Naive thymus-derived CD4-positive, alpha-beta T cell (primary cell): ENCODE results near the gene GTF3C4. TPM values are rescaled to one million over a fixed set of nuclear protein-coding genes. Genes with fewer than 3 reads are reported as not detected.

Experiments
- ATAC-seq: fragments of 150-1000 bp; cut with Tn5 transposase; 2 replicates; pipeline ENCODE4 v1.10.0; 2021; ENCODE audit warnings: mild to moderate bottlenecking, moderate library complexity
- CTCF ChIA-PET: fragments of 350-600 bp; sonication (Branson Sonifier 250); formaldehyde crosslinking; loops from one replicate; lab custom pipeline; 2021; ENCODE audit warnings: antibody characterized with exemption; lab: Charles Lee
- POLR2A ChIA-PET: fragments of 350-600 bp; sonication (Branson Sonifier 250); formaldehyde crosslinking; loops from one replicate; lab custom pipeline; 2021; ENCODE audit warnings: antibody characterized with exemption, inconsistent platforms; lab: Charles Lee
- DNase-seq, 9 donors: peaks; one replicate each; pipeline versions ENCODE4 v3.0.0 to v3.0.0-alpha.2; 2020 to 2022; ENCODE audit warnings: mixed read lengths in 1 of 9
- H3K27ac ChIP-seq: one replicate; pipeline ENCODE4 v1.7.0; 2013; ENCODE audit warnings: mild to moderate bottlenecking, low read depth, low read length, moderate library complexity
- H3K27me3 ChIP-seq, 2 donors: one replicate each; pipeline ENCODE4 v1.7.0; 2013; ENCODE audit warnings: low read length in 2 of 2, mild to moderate bottlenecking in 2 of 2, moderate library complexity in 2 of 2; ENCODE audit not compliant: control insufficient read depth in 2 of 2, insufficient read depth in 2 of 2
- H3K36me3 ChIP-seq, 3 experiments: 1 replicate in 2 of 3; 2 replicates in 1 of 3; pipeline ENCODE4 v1.7.0; 2013; ENCODE audit warnings: low read length in 3 of 3, mild to moderate bottlenecking in 3 of 3, moderate library complexity in 1 of 3; ENCODE audit not compliant: insufficient read depth in 3 of 3, control insufficient read depth in 2 of 3
- H3K4me1 ChIP-seq, 2 donors: one replicate each; pipeline ENCODE4 v1.7.0; 2013; ENCODE audit warnings: low read length in 2 of 2, mild to moderate bottlenecking in 2 of 2, moderate library complexity in 1 of 2; ENCODE audit not compliant: control insufficient read depth in 2 of 2, insufficient read depth in 2 of 2
- H3K4me3 ChIP-seq: 2 replicates; pipeline ENCODE4 v1.7.0; 2013; ENCODE audit warnings: mild to moderate bottlenecking, low read length
- H3K9me3 ChIP-seq, 3 experiments: 1 replicate in 2 of 3; 2 replicates in 1 of 3; pipeline ENCODE4 v1.7.0; 2013; ENCODE audit warnings: low read length in 3 of 3; ENCODE audit not compliant: control insufficient read depth in 2 of 3
- H3K27ac Mint-ChIP-seq, 9 donors: one replicate each; pipeline ENCODE4 v1.8.0; 2020 to 2022; ENCODE audit warnings: mixed read lengths in 9 of 9, mild to moderate bottlenecking in 8 of 9, moderate library complexity in 5 of 9, inconsistent platforms in 2 of 9
- H3K27me3 Mint-ChIP-seq, 5 donors: one replicate each; pipeline ENCODE4 v1.8.0; 2021 to 2022; ENCODE audit warnings: mixed read lengths in 5 of 5, mild to moderate bottlenecking in 1 of 5
- H3K36me3 Mint-ChIP-seq, 5 donors: one replicate each; pipeline ENCODE4 v1.8.0; 2020 to 2022; ENCODE audit warnings: mixed read lengths in 5 of 5, mild to moderate bottlenecking in 3 of 5, inconsistent platforms in 1 of 5
- H3K4me1 Mint-ChIP-seq, 7 donors: one replicate each; pipeline ENCODE4 v1.8.0; 2020 to 2022; ENCODE audit warnings: mixed read lengths in 7 of 7, mild to moderate bottlenecking in 3 of 7, inconsistent platforms in 1 of 7
- H3K4me3 Mint-ChIP-seq, 10 donors: one replicate each; pipeline ENCODE4 v1.8.0; 2020 to 2022; ENCODE audit warnings: mild to moderate bottlenecking in 10 of 10, mixed read lengths in 10 of 10, moderate library complexity in 6 of 10, inconsistent platforms in 2 of 10
- H3K9me3 Mint-ChIP-seq, 11 donors: one replicate each; pipeline ENCODE4 v1.8.0; 2020 to 2022; ENCODE audit warnings: mixed read lengths in 11 of 11, mild to moderate bottlenecking in 4 of 11, inconsistent platforms in 1 of 11, moderate library complexity in 1 of 11
- intact Hi-C, 2 donors: fragments of 100-400 bp; cut with micrococcal nuclease; formaldehyde crosslinking; loops; one replicate each; pipeline ENCODE4 v1.15.1; 2023
- polyA plus RNA-seq, 2 donors: library from polyadenylated mRNA; unstranded; fragments of 300-500 nt; fragmentation: Illumina TruSeq; gene quantifications; one replicate each; pipeline ENCODE4 v1.2.3, GENCODE V29; 2021
- total RNA-seq, 6 experiments: library from RNA in 5 of 6; stranded (reverse) in 5 of 6; gene quantifications; 1 replicate in 5 of 6; 2 replicates in 1 of 6; pipeline ENCODE4 v1.2.3 and lab custom pipeline; 2021 to 2026

Gene GTF3C4
- total and polyA plus RNA-seq, 7 experiments from 2014 or later: 3.6 to 16.7 (median 12.8) TPM

DNA sequence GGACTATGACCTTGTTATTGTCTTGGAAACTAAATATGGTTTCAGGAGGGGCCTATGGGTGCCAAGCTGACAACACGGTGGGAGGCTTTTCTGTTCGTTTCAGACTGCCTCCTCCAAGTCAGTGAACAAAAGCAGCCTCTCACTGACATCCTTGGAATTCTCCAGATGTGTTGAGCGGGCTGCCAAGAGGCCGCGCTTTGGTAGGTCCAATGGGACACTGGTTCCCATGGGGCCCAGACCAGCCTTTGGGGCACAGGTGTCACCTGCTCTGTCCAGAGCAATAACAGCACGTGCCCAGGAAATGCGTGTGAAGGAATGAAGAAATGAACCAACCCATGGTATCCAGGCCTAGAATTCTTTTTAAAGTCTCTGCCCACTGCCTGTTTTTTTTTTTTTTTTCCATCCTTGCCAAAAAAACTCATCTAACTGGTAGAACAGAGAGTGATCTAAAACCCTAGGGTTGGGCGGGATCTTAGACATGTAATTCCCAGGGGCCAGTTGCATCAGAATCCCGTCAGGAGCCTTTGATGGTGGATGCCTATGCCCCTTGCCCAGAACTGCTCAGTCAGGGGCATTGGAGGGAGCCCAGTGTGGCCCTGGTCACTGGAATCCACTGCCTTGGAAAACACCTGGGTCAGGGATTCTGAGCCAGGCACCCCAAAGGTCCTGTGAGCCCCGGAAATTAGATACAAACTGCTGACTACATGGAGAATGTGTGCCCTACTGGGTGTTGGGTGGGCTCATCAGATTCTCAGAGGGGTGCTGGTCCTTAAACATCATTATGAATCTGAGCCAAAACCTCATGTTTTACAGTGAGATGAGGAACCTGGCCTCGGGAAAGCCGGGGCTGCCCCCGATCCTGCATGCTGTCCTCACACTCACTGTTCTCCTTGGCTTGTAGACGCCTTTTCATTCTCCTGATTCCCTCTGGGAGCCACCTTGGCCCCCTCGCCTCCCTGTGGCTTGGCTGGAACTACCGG lies 60.1 kb downstream of the GTF3C4 start:
- CTCF ChIA-PET: no interaction called here
- no peaks in the 10 kb centered on the region for H3K4me1 ChIP-seq
- Mint-ChIP-seq H3K36me3 (no peaks in the 10 kb centered on the region), H3K27ac (no peak overlapping the region), H3K9me3 (no peaks in the 10 kb centered on the region), H3K4me3 (no peak overlapping the region), H3K27me3 (peaks cover 0 to 33% (median 18%) of the 10 kb centered on the region in 5 donors), H3K4me1 (no peaks in the 10 kb centered on the region)
- H3K4me3 ChIP-seq: no peak overlapping the region
- POLR2A ChIA-PET: no interaction called here
- intact Hi-C loops: no loop called here
- H3K27me3 ChIP-seq: no peaks in the 10 kb centered on the region
- H3K27ac ChIP-seq: no peak overlapping the region
- no peak for ATAC-seq
- DNase-seq: no peak
- H3K9me3 ChIP-seq: no peaks in the 10 kb centered on the region
- no peaks in the 10 kb centered on the region for H3K36me3 ChIP-seq

GRCh38 chr9:132731230-132731629 lies 61.0 kb downstream of the GTF3C4 start:
- Mint-ChIP-seq H3K27ac (no peak overlapping the region), H3K27me3 (peaks cover 0 to 33% (median 22%) of the 10 kb centered on the region in 5 donors), H3K36me3 (no peaks in the 10 kb centered on the region), H3K4me1 (no peaks in the 10 kb centered on the region), H3K9me3 (no peaks in the 10 kb centered on the region), H3K4me3 (no peak overlapping the region)
- ATAC-seq (no peak), DNase-seq (no peak)
- no peaks in the 10 kb centered on the region for H3K9me3 ChIP-seq
- H3K4me3 ChIP-seq: no peak overlapping the region
- H3K27ac ChIP-seq: no peak overlapping the region
- no peaks in the 10 kb centered on the region for H3K27me3 ChIP-seq
- no peaks in the 10 kb centered on the region for H3K4me1 ChIP-seq
- ChIA-PET CTCF (no interaction called here), POLR2A (interaction anchor here (0.7 kb wide), 1 partner anchor 391 kb away, joined by 3 read pairs; no protein-coding TSS in a partner anchor)
- no peaks in the 10 kb centered on the region for H3K36me3 ChIP-seq
- intact Hi-C loops: no loop called here

DNA sequence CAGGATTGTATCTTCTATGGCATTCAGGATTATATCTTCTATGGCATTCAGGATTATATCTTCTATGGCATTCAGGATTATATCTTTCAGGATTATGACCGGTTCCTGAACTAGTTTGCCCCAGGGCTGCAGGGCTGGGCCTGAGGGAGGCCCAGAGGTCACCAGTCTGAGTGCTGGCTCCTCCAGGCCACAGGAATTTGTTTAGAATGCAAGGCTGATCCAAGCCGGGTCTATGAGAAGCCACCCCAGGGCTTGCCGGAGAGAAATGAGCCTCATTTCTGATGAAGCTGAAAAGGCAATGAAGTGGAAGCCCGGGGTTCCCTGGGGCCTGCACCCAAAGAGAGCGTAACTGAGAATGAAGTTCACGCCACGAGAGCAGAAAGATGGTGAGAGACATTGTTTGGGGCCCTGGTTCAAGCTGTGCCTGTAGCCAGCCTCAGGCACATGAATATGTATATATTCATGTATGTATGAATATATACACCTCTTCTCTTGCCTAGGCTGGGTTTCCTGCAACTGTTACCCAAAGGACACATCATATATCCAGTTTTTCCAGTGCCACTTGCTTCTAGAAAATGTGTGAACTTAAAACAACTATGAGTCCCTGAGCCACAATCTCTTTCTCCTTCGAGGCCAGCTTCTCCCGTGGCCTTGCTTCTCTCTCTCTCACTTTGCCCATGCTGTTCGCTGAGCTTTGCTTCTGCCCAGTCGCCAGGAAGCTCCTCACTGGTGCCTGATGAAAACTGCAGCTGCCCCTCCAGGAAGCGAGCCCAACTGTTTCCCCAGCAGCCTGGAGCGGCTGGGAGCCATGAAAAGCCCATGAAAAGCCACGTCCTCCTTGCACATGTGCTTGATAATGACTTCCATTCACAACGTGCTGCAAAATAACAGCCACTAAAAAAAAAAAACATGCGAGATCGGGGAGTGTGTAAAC lies 62.3 kb downstream of the GTF3C4 start:
- POLR2A ChIA-PET: no interaction called here
- H3K27me3 Mint-ChIP-seq: peaks cover 0 to 27% (median 24%) of the 10 kb centered on the region in 5 donors
- H3K4me3 ChIP-seq: no peak overlapping the region

DNA sequence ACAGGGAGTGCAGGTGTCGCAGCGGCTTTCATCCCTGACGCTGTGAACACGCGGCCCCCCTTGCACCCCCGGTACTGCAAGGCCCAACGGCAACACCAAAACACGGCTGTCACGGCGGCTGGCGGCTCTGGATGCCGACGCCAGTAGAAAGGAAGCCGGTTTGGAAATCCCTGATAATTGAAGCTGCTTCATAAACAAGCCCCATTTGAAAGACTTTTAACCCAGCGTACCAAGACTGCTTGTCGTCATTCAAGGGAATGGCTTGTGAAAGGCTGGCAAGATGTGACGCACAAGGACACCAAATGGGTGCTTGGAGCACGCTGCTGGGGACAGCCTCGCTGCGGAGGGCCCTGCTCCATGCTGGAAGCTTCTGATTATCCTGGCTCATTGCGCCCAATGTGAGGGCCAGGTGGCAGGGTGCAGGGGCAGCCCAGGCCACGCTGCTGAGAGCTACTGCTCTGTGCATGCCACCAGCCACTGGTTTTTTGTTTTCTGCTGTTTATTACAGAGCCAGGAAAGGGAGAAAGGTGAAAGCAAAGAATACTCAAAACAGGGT lies 63.1 kb downstream of the GTF3C4 start:
- Histone ChIP-seq H3K27ac (no peak overlapping the region), H3K4me1 (no peaks in the 10 kb centered on the region), H3K4me3 (no peak overlapping the region), H3K9me3 (no peaks in the 10 kb centered on the region), H3K27me3 (no peaks in the 10 kb centered on the region), H3K36me3 (no peaks in the 10 kb centered on the region)
- DNase-seq (no peak), ATAC-seq (no peak)
- H3K4me3 Mint-ChIP-seq: no peak overlapping the region
- CTCF ChIA-PET: no interaction called here
- no peaks in the 10 kb centered on the region for H3K4me1 Mint-ChIP-seq
- no peaks in the 10 kb centered on the region for H3K9me3 Mint-ChIP-seq
- POLR2A ChIA-PET: no interaction called here
- H3K27ac Mint-ChIP-seq: no peak overlapping the region
- intact Hi-C loops: no loop called here
- H3K27me3 Mint-ChIP-seq: peaks cover 0 to 25% (median 19%) of the 10 kb centered on the region in 5 donors
- no peaks in the 10 kb centered on the region for H3K36me3 Mint-ChIP-seq

More for the DNA sequence above, 62.3 kb downstream of the GTF3C4 start:
- DNase-seq: no peak
- H3K27ac ChIP-seq: no peak overlapping the region
- intact Hi-C loops: no loop called here
- CTCF ChIA-PET: no interaction called here
- H3K4me1 Mint-ChIP-seq: no peaks in the 10 kb centered on the region
- no peaks in the 10 kb centered on the region for H3K4me1 ChIP-seq
- no peak overlapping the region for H3K4me3 Mint-ChIP-seq
- no peak overlapping the region for H3K27ac Mint-ChIP-seq
- no peaks in the 10 kb centered on the region for H3K9me3 ChIP-seq
- no peaks in the 10 kb centered on the region for H3K9me3 Mint-ChIP-seq
- no peaks in the 10 kb centered on the region for H3K36me3 ChIP-seq
- ATAC-seq: no peak
- H3K27me3 ChIP-seq: no peaks in the 10 kb centered on the region
- H3K36me3 Mint-ChIP-seq: no peaks in the 10 kb centered on the region

DNA sequence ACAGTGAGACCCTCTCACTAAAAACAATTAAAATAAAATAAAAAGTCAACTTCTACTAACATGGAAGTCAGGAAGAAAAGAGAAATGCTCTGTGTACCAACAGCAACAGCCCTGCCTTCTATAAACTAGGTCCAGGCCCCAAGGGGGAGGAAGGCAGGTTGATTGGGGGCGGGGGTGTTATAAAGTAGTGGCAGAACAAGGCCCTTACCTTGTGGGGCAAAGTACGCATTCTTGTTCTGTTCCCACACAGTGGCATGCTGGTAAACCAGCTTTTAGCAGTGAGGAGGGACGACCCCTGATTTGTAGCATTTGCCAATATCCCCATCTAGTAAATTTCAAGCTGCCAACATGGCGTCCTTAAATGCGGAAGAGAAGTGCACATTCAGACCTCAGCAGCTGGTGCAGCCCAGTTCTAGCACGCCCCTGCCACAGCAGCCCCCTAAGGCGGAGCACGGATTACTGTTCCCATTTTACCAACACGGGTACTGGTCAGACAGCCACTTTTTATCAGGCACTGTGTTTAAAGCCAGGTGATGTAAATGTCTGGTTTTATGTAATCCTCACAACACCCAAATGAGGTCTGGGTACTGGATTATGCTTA lies 69.5 kb downstream of the GTF3C4 start:
- Mint-ChIP-seq H3K4me3 (no peak overlapping the region), H3K27me3 (peaks cover 35 to 50% (median 36%) of the 10 kb centered on the region in 5 donors), H3K36me3 (no peaks in the 10 kb centered on the region), H3K9me3 (no peaks in the 10 kb centered on the region), H3K4me1 (peaks cover 0 to 11% (median under 1%) of the 10 kb centered on the region in 7 donors), H3K27ac (no peak overlapping the region)
- no peak overlapping the region for H3K27ac ChIP-seq
- H3K9me3 ChIP-seq: no peaks in the 10 kb centered on the region
- no peak for ATAC-seq
- no peak for DNase-seq
- CTCF ChIA-PET: no interaction called here
- intact Hi-C loops: no loop called here
- no peak overlapping the region for H3K4me3 ChIP-seq
- H3K36me3 ChIP-seq: no peaks in the 10 kb centered on the region
- H3K27me3 ChIP-seq: peaks cover 0 to 14% of the 10 kb centered on the region in 2 donors
- no peaks in the 10 kb centered on the region for H3K4me1 ChIP-seq
- POLR2A ChIA-PET: no interaction called here
